Measurements from ENCODE around the gene ACTR3.

The ACTR3 gene

GRCh38 chr2:113925884-113926283, 36.0 kb downstream of the ACTR3 start:
- H3K36me3 ChIP-seq (ENCODE audit: insufficient read depth): no peaks in the 10 kb centered on the region
- H3K79me2 ChIP-seq (ENCODE audit: insufficient read depth, low read depth): peaks cover 16% of the 10 kb centered on the region; the same call in 1 of the 2 replicates

GRCh38 chr2:113926314-113926713, 36.4 kb downstream of the ACTR3 start:
- no peak overlapping the region for H3K4me2 ChIP-seq
- H3K79me2 ChIP-seq (ENCODE audit: insufficient read depth, low read depth): peaks cover 12% of the 10 kb centered on the region; the same call in 1 of the 2 replicates
- H3K27me3 ChIP-seq (ENCODE audit: insufficient read depth, low read depth): no peaks in the 10 kb centered on the region
- no peak overlapping the region for H3K9ac ChIP-seq
- no peak overlapping the region for H3K27ac ChIP-seq
- TF ChIP-seq CTCF (conservative IDR thresholded peaks at IDR 0.05; ENCODE audit: low read depth, low read length): no peak
- no peaks in the 10 kb centered on the region for H3K36me3 ChIP-seq (ENCODE audit: insufficient read depth)
- H2AFZ ChIP-seq (ENCODE audit: low read depth): no peak overlapping the region
- H3K4me3 ChIP-seq (IDR thresholded peaks at IDR 0.05; ENCODE audit: insufficient read depth, low read depth, low read length): no peak overlapping the region
- H3K4me1 ChIP-seq (ENCODE audit: low read depth, poor library complexity, severe bottlenecking): peaks cover 12% of the 10 kb centered on the region
- no peaks in the 10 kb centered on the region for H4K20me1 ChIP-seq (ENCODE audit: insufficient read depth)

More at GRCh38 chr2:113925884-113926283, 36.0 kb downstream of the ACTR3 start:
- H4K20me1 ChIP-seq (ENCODE audit: insufficient read depth): no peaks in the 10 kb centered on the region
- H3K27ac ChIP-seq: no peak overlapping the region
- no peak overlapping the region for H3K4me2 ChIP-seq
- TF ChIP-seq CTCF (conservative IDR thresholded peaks at IDR 0.05; ENCODE audit: low read depth, low read length): no peak
- no peak overlapping the region for H2AFZ ChIP-seq (ENCODE audit: low read depth)
- no peak overlapping the region for H3K4me3 ChIP-seq (IDR thresholded peaks at IDR 0.05; ENCODE audit: insufficient read depth, low read depth, low read length)
- no peak overlapping the region for H3K9ac ChIP-seq
- H3K4me1 ChIP-seq (ENCODE audit: low read depth, poor library complexity, severe bottlenecking): peaks cover 12% of the 10 kb centered on the region
- H3K27me3 ChIP-seq (ENCODE audit: insufficient read depth, low read depth): no peaks in the 10 kb centered on the region

GRCh38 chr2:113930448-113930847, 40.6 kb downstream of the ACTR3 start:
- no peaks in the 10 kb centered on the region for H4K20me1 ChIP-seq (ENCODE audit: insufficient read depth)
- no peak for TF ChIP-seq CTCF (conservative IDR thresholded peaks at IDR 0.05; ENCODE audit: low read depth, low read length)
- no peaks in the 10 kb centered on the region for H3K4me1 ChIP-seq (ENCODE audit: low read depth, poor library complexity, severe bottlenecking)
- H2AFZ ChIP-seq (ENCODE audit: low read depth): no peak overlapping the region
- H3K9ac ChIP-seq: no peak overlapping the region
- H3K27me3 ChIP-seq (ENCODE audit: insufficient read depth, low read depth): no peaks in the 10 kb centered on the region
- H3K79me2 ChIP-seq (ENCODE audit: insufficient read depth, low read depth): no peaks in the 10 kb centered on the region
- no peaks in the 10 kb centered on the region; the same call in 1 of the 2 replicates for H3K36me3 ChIP-seq (ENCODE audit: insufficient read depth)
- no peak overlapping the region for H3K4me3 ChIP-seq (IDR thresholded peaks at IDR 0.05; ENCODE audit: insufficient read depth, low read depth, low read length)
- no peak overlapping the region for H3K27ac ChIP-seq
- H3K4me2 ChIP-seq: no peak overlapping the region

DNA sequence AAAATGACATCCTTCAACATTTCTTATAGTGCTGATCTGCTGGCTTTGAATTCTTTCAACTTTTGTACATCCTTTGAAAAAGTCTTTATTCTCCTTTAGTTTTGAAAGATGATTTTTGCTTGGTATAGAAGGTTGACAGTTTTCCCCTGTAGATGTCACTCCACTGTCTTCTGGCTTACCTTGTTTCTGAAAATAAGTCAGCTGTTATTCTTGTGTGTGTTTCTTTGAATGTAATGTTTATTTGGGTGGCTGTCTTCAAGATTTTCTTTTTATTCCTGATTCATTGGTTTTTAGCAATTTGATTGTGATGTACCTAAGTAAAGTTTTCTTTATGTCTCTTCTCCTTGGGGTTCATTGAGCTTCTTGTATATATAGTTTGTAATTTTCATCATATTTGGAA, 47.6 kb downstream of the ACTR3 start:
- Histone ChIP-seq H3K27me3 (ENCODE audit: insufficient read depth, low read depth) (no peaks in the 10 kb centered on the region), H3K36me3 (ENCODE audit: insufficient read depth) (no peaks in the 10 kb centered on the region; the same call in 1 of the 2 replicates), H3K79me2 (ENCODE audit: insufficient read depth, low read depth) (no peaks in the 10 kb centered on the region), H3K4me1 (ENCODE audit: low read depth, poor library complexity, severe bottlenecking) (no peaks in the 10 kb centered on the region), H4K20me1 (ENCODE audit: insufficient read depth) (no peaks in the 10 kb centered on the region), H3K9ac (no peak overlapping the region), H3K4me2 (no peak overlapping the region), H2AFZ (ENCODE audit: low read depth) (no peak overlapping the region), H3K4me3 (IDR thresholded peaks at IDR 0.05; ENCODE audit: insufficient read depth, low read depth, low read length) (no peak overlapping the region), H3K27ac (no peak overlapping the region)
- TF ChIP-seq CTCF (conservative IDR thresholded peaks at IDR 0.05; ENCODE audit: low read depth, low read length): no peak

Measured in KMS-11 (cell line).